Measurements from ENCODE around the gene USP20.

GRCh38 chr9:129812385-129812784 is 22.9 kb upstream of the USP20 start:
- TF ChIP-seq PKNOX1 (IDR thresholded peaks at IDR 0.05) = no peak
- TF ChIP-seq CTBP1 (IDR thresholded peaks at IDR 0.05; ENCODE audit: borderline replicate concordance) = no peak
- TF ChIP-seq FOXA1 (IDR thresholded peaks at IDR 0.05) = no peak
- no peak for TF ChIP-seq BHLHE40 (IDR thresholded peaks at IDR 0.05; ENCODE audit: borderline replicate concordance)
- TF ChIP-seq TARDBP (IDR thresholded peaks at IDR 0.05) = no peak
- TF ChIP-seq SP1 (IDR thresholded peaks at IDR 0.05) = no peak
- TF ChIP-seq HDGF (IDR thresholded peaks at IDR 0.05; ENCODE audit: borderline replicate concordance) = no peak
- TF ChIP-seq FOXK2 (IDR thresholded peaks at IDR 0.05) = no peak
- no peak for TF ChIP-seq ELF4 (IDR thresholded peaks at IDR 0.05)
- TF ChIP-seq FOXM1 (IDR thresholded peaks at IDR 0.05; ENCODE audit: borderline replicate concordance) = no peak
- no peak for TF ChIP-seq SUZ12 (IDR thresholded peaks at IDR 0.05)
